HUES6 (cell line): ENCODE data around the gene PCDHGA9.
"Not testable (repeated sequence)": the region's sequence is repeated elsewhere in the genome, so short reads cannot be mapped to it uniquely, and the experiment has no call there.

Experiments used
- H3K27ac ChIP-seq: 2 replicates; pipeline ENCODE4 v1.7.0; 2013; ENCODE audit warnings: low read depth, mild to moderate bottlenecking, low read length, inconsistent platforms
- H3K27me3 ChIP-seq: 2 replicates; pipeline ENCODE4 v1.6.1; 2013; ENCODE audit warnings: low read length; ENCODE audit not compliant: control insufficient read depth, insufficient read depth
- H3K36me3 ChIP-seq: 2 replicates; pipeline ENCODE4 v1.6.1; 2013; ENCODE audit warnings: low read length; ENCODE audit not compliant: control insufficient read depth, insufficient read depth
- H3K4me1 ChIP-seq: 2 replicates; pipeline ENCODE4 v1.6.1; 2013; ENCODE audit warnings: low read length; ENCODE audit not compliant: control insufficient read depth, insufficient read depth
- H3K4me3 ChIP-seq: 2 replicates; pipeline ENCODE4 v1.5.1; 2013; ENCODE audit warnings: low read depth, low read length
- H3K9ac ChIP-seq: one replicate; pipeline ENCODE4 v1.6.1; 2013; ENCODE audit warnings: mild to moderate bottlenecking, low read length
- H3K9me3 ChIP-seq: 2 replicates; pipeline ENCODE4 v1.6.1; 2013; ENCODE audit warnings: low read depth, low read length; ENCODE audit not compliant: control insufficient read depth, insufficient read depth

Gene PCDHGA9

GRCh38 chr5:141419074-141419880, 16.7 kb downstream of the PCDHGA9 start:
- no peak overlapping the region for H3K4me3 ChIP-seq
- peaks cover 3% of the 10 kb centered on the region; the same call in 1 of the 2 replicates for H3K36me3 ChIP-seq
- no peaks in the 10 kb centered on the region for H3K4me1 ChIP-seq
- peaks cover 51% of the 10 kb centered on the region for H3K9me3 ChIP-seq
- H3K9ac ChIP-seq: no peak overlapping the region
- H3K27me3 ChIP-seq: peaks cover 22% of the 10 kb centered on the region
- no peak overlapping the region for H3K27ac ChIP-seq

- Histone ChIP-seq H3K36me3 (peaks cover 3% of the 10 kb centered on the region; the same call in 1 of the 2 replicates), H3K9me3 (peaks cover 52% of the 10 kb centered on the region), H3K27ac (no peak within 1 kb of the TSS), H3K4me3 (peak within 1 kb of the TSS; percentile 68), H3K9ac (peak within 1 kb of the TSS; percentile 47), H3K27me3 (peaks cover 22% of the 10 kb centered on the region), H3K4me1 (no peaks in the 10 kb centered on the region)
Measured at GRCh38 chr5:141420855-141421488, 18.4 kb downstream of the PCDHGA9 start, which contains the start of gene PCDHGA11. Gene PCDHGA11, plus strand, starts transcription at chr5:141421051. Its CDS starts 177 bp downstream, at chr5:141421228.

GRCh38 chr5:141421489-141421855, 18.9 kb downstream of the PCDHGA9 start:
- Histone ChIP-seq H3K4me3 (peak overlapping the region; percentile 68), H3K9ac (no peak overlapping the region), H3K27ac (no peak overlapping the region)

GRCh38 chr5:141422742-141423291, 20.2 kb downstream of the PCDHGA9 start:
- peaks cover 22% of the 10 kb centered on the region for H3K27me3 ChIP-seq
- peaks cover 7% of the 10 kb centered on the region for H3K36me3 ChIP-seq
- H3K27ac ChIP-seq: no peak overlapping the region
- peaks cover 70% of the 10 kb centered on the region for H3K9me3 ChIP-seq
- H3K9ac ChIP-seq: no peak overlapping the region
- no peak overlapping the region for H3K4me3 ChIP-seq
- no peaks in the 10 kb centered on the region for H3K4me1 ChIP-seq

More at GRCh38 chr5:141421489-141421855, 18.9 kb downstream of the PCDHGA9 start:
- Histone ChIP-seq H3K36me3 (peaks cover 3% of the 10 kb centered on the region; the same call in 1 of the 2 replicates), H3K4me1 (no peaks in the 10 kb centered on the region), H3K27me3 (peaks cover 22% of the 10 kb centered on the region), H3K9me3 (peaks cover 57% of the 10 kb centered on the region)

- H3K27ac ChIP-seq: no peak overlapping the region
- peaks cover 16% of the 10 kb centered on the region for H3K36me3 ChIP-seq
- H3K4me3 ChIP-seq: no peak overlapping the region
- no peak overlapping the region for H3K9ac ChIP-seq
- peaks cover 66% of the 10 kb centered on the region for H3K9me3 ChIP-seq
- H3K27me3 ChIP-seq: no peaks in the 10 kb centered on the region
- H3K4me1 ChIP-seq: no peaks in the 10 kb centered on the region
Measured at GRCh38 chr5:141427783-141428426, 25.3 kb downstream of the PCDHGA9 start.

- H3K4me3 ChIP-seq: no peak within 1 kb of the TSS
- no peak within 1 kb of the TSS for H3K27ac ChIP-seq
- peaks cover 66% of the 10 kb centered on the region for H3K9me3 ChIP-seq
- H3K27me3 ChIP-seq: no peaks in the 10 kb centered on the region
- H3K4me1 ChIP-seq: no peaks in the 10 kb centered on the region
- H3K36me3 ChIP-seq: peaks cover 16% of the 10 kb centered on the region
- H3K9ac ChIP-seq: no peak within 1 kb of the TSS
Measured at GRCh38 chr5:141430332-141431113, 27.9 kb downstream of the PCDHGA9 start, which contains the start of gene PCDHGA12. Gene PCDHGA12, plus strand, starts transcription at chr5:141430507. Its CDS starts 253 bp downstream, at chr5:141430760.

GRCh38 chr5:141431286-141431685, 28.7 kb downstream of the PCDHGA9 start:
- Histone ChIP-seq H3K4me1 (no peaks in the 10 kb centered on the region), H3K9ac (no peak overlapping the region), H3K4me3 (no peak overlapping the region), H3K36me3 (peaks cover 16% of the 10 kb centered on the region), H3K27me3 (no peaks in the 10 kb centered on the region), H3K27ac (no peak overlapping the region), H3K9me3 (peaks cover 63% of the 10 kb centered on the region)

- not testable (repeated sequence) for H3K4me1 ChIP-seq, H3K27me3 ChIP-seq, H3K4me3 ChIP-seq, H3K27ac ChIP-seq, H3K9ac ChIP-seq
- Histone ChIP-seq H3K36me3 (peaks cover 16% of the 10 kb centered on the region), H3K9me3 (peaks cover 55% of the 10 kb centered on the region)
Measured at GRCh38 chr5:141432308-141432707, 29.7 kb downstream of the PCDHGA9 start.

GRCh38 chr5:141432726-141433125, 30.1 kb downstream of the PCDHGA9 start:
- not testable (repeated sequence) for H3K4me3 ChIP-seq, H3K27ac ChIP-seq, H3K27me3 ChIP-seq, H3K9ac ChIP-seq, H3K4me1 ChIP-seq
- H3K36me3 ChIP-seq: peaks cover 13% of the 10 kb centered on the region
- peaks cover 50% of the 10 kb centered on the region for H3K9me3 ChIP-seq

GRCh38 chr5:141434006-141434405, 31.4 kb downstream of the PCDHGA9 start:
- peaks cover 9% of the 10 kb centered on the region for H3K36me3 ChIP-seq
- no peaks in the 10 kb centered on the region for H3K27me3 ChIP-seq
- H3K4me1 ChIP-seq: no peaks in the 10 kb centered on the region
- H3K9ac ChIP-seq: no peak overlapping the region
- H3K27ac ChIP-seq: no peak overlapping the region
- H3K4me3 ChIP-seq: no peak overlapping the region
- H3K9me3 ChIP-seq: peaks cover 41% of the 10 kb centered on the region
